Measurements from ENCODE around the gene COPG1.

GRCh38 chr3:129278966-129279906 is 29.8 kb downstream of the COPG1 start:
- TF ChIP-seq CTCF (conservative IDR thresholded peaks at IDR 0.05; ENCODE audit: low read length) (no peak), EZH2phosphoT487 (IDR thresholded peaks at IDR 0.05; ENCODE audit: borderline replicate concordance) (no peak)
